ENCODE data around the gene LAMA3.

Gene LAMA3

DNA sequence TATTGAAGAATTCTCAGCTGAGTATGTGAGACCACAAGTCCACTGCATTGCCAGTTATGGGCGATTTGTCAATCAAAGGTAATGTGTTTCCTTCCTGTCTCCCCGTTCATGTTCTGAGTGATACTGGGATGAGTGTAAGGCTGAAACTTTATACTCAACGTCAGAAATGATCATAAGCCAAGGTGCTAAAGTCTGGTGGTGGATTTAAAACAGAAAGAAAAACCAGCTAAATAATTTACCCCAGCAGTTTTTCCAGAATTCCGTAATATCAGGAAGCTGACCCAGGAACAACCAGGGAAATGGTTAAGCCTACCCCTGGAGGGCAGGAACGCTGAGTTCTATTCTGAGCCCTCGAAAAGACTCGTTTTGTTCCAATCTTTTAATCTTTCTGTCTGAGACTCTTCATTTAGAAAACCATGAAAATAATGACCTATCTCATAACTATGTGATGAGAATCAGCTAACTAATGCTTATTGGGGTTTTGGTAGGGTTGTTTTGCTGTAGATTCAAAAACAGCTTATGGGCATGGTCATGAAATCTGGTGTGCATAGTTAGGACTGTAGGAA lies 149.6 kb downstream of the LAMA3 start:
- Histone ChIP-seq H4K91ac (ENCODE audit: low read length) (no peak overlapping the region), H2AFZ (ENCODE audit: low read depth, low read length) (no peak overlapping the region), H2BK5ac (ENCODE audit: low read depth, low read length, poor library complexity, severe bottlenecking) (no peak overlapping the region), H3K23ac (ENCODE audit: low read length in 2 of 2) (no peak overlapping the region), H3K27ac (ENCODE audit: low read length, poor library complexity, severe bottlenecking) (peak overlapping the region; percentile 87), H3K4me3 (ENCODE audit: insufficient read depth in 1 of 2, low read depth in 1 of 2, low read length in 2 of 2) (peak overlapping the region in 1 of 2 experiments; percentile 18), H3K18ac (ENCODE audit: low read depth in 1 of 2, low read length in 2 of 2) (no peak overlapping the region), H3K27me3 (ENCODE audit: control insufficient read depth in 1 of 2, insufficient read depth in 1 of 2, low read length in 2 of 2) (no peaks in the 10 kb centered on the region), H4K8ac (ENCODE audit: low read length) (no peak overlapping the region), H3K4me2 (ENCODE audit: low read length, poor library complexity, severe bottlenecking) (peak overlapping the region; percentile 10), H2AK5ac (ENCODE audit: low read length, severe bottlenecking) (no peak overlapping the region), H3K36me3 (ENCODE audit: control insufficient read depth in 1 of 2, insufficient read depth in 2 of 2, low read depth in 1 of 2, low read length in 2 of 2) (peaks cover 10 to 34% of the 10 kb centered on the region in 2 experiments), H3K9me3 (ENCODE audit: control insufficient read depth, low read length) (no peaks in the 10 kb centered on the region), H3K4me1 (ENCODE audit: control insufficient read depth, insufficient read depth, low read depth, low read length) (peaks cover 2% of the 10 kb centered on the region), H2BK15ac (ENCODE audit: low read depth, poor library complexity, severe bottlenecking) (no peak overlapping the region), H3K14ac (ENCODE audit: low read length in 2 of 2) (no peak overlapping the region), H3K4ac (ENCODE audit: low read depth in 1 of 2, low read length in 2 of 2) (no peak overlapping the region), H3K9ac (ENCODE audit: low read length) (peak overlapping the region; percentile 66), H2BK120ac (ENCODE audit: low read depth, low read length) (no peak overlapping the region), H3K79me1 (replicated peaks; ENCODE audit: low read length, poor library complexity, severe bottlenecking) (no peaks in the 10 kb centered on the region), H2BK12ac (ENCODE audit: low read length in 2 of 2) (no peak overlapping the region)
- 76% methylated on average over 4 of the region's 7 CpGs for WGBS
- peak; percentile 39 for DNase-seq

DNA sequence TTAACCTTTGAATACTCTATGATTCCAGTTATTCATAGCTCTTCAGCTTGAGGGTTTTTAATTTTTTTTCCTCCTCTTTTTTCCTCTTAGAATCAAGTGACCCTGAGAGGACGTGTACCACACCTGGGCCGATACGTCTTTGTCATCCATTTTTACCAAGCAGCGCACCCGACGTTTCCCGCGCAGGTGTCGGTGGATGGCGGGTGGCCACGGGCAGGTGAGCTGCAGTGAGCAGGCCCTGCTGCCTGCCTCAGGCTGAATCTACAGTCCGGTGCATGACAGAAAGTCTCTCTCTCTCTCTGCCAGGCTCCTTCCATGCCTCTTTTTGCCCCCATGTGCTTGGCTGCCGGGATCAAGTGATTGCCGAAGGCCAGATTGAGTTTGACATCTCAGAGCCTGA lies 153.1 kb downstream of the LAMA3 start:
- no peak overlapping the region for H3K4me3 ChIP-seq (ENCODE audit: insufficient read depth in 1 of 2, low read depth in 1 of 2, low read length in 2 of 2)
- no peaks in the 10 kb centered on the region for H3K27me3 ChIP-seq (ENCODE audit: control insufficient read depth in 1 of 2, insufficient read depth in 1 of 2, low read length in 2 of 2)
- no peak overlapping the region for H3K4ac ChIP-seq (ENCODE audit: low read depth in 1 of 2, low read length in 2 of 2)
- no peaks in the 10 kb centered on the region for H3K9me3 ChIP-seq (ENCODE audit: control insufficient read depth, low read length)
- no peak overlapping the region for H3K4me2 ChIP-seq (ENCODE audit: low read length, poor library complexity, severe bottlenecking)
- H3K14ac ChIP-seq (ENCODE audit: low read length in 2 of 2), result no peak overlapping the region
- H2AFZ ChIP-seq (ENCODE audit: low read depth, low read length), result no peak overlapping the region
- H2BK5ac ChIP-seq (ENCODE audit: low read depth, low read length, poor library complexity, severe bottlenecking), result no peak overlapping the region
- WGBS, result 98% methylated on average over 14 of the region's 14 CpGs
- H3K27ac ChIP-seq (ENCODE audit: low read length, poor library complexity, severe bottlenecking), result no peak overlapping the region
- no peak for DNase-seq
- H3K9ac ChIP-seq (ENCODE audit: low read length), result no peak overlapping the region
- no peak overlapping the region for H2BK12ac ChIP-seq (ENCODE audit: low read length in 2 of 2)
- no peak overlapping the region for H2BK120ac ChIP-seq (ENCODE audit: low read depth, low read length)
- H3K23ac ChIP-seq (ENCODE audit: low read length in 2 of 2), result no peak overlapping the region
- peaks cover 21 to 59% of the 10 kb centered on the region in 2 experiments for H3K36me3 ChIP-seq (ENCODE audit: control insufficient read depth in 1 of 2, insufficient read depth in 2 of 2, low read depth in 1 of 2, low read length in 2 of 2)
- H2BK15ac ChIP-seq (ENCODE audit: low read depth, poor library complexity, severe bottlenecking), result no peak overlapping the region
- H3K4me1 ChIP-seq (ENCODE audit: control insufficient read depth, insufficient read depth, low read depth, low read length), result peaks cover 8% of the 10 kb centered on the region
- no peak overlapping the region for H4K91ac ChIP-seq (ENCODE audit: low read length)
- H4K8ac ChIP-seq (ENCODE audit: low read length), result no peak overlapping the region
- no peak overlapping the region for H2AK5ac ChIP-seq (ENCODE audit: low read length, severe bottlenecking)
- H3K79me1 ChIP-seq (replicated peaks; ENCODE audit: low read length, poor library complexity, severe bottlenecking), result no peaks in the 10 kb centered on the region
- no peak overlapping the region for H3K18ac ChIP-seq (ENCODE audit: low read depth in 1 of 2, low read length in 2 of 2)

DNA sequence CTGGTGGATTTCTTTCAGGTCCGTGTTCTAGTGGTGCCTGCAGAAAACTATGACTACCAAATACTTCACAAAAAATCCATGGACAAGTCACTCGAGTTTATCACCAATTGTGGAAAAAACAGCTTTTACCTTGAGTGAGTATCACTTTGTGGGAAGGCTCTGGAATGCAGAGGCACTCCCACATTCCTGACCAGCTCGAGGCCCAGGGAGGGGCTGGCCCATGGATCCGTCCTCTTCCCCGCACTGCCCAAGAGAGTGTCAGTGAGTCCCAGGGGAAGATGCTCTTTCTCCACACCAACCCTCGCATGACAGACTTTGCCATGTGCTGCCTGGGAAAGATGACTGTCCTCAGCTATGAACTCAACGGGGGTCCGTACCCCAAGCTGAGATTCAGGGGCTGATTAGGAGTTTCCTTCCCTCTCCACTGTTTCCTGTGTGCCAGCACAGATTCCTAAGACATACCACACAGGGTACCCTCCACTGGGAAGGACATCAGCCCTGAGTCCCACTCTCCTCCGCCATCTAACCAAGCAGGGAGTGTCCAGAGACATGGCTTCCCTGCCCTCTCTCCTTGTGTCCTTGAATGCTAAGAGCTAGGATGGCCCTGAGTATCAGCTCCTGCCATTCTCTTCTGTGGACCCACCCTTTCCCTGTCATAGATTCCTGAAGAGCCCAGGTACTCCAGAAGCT lies 155.9 kb downstream of the LAMA3 start:
- no peak overlapping the region for H2BK15ac ChIP-seq (ENCODE audit: low read depth, poor library complexity, severe bottlenecking)
- 52% methylated on average over 8 of the region's 9 CpGs for WGBS
- H3K27me3 ChIP-seq (ENCODE audit: control insufficient read depth in 1 of 2, insufficient read depth in 1 of 2, low read length in 2 of 2), result no peaks in the 10 kb centered on the region
- no peak overlapping the region for H3K4me3 ChIP-seq (ENCODE audit: insufficient read depth in 1 of 2, low read depth in 1 of 2, low read length in 2 of 2)
- H2BK120ac ChIP-seq (ENCODE audit: low read depth, low read length), result no peak overlapping the region
- H3K36me3 ChIP-seq (ENCODE audit: control insufficient read depth in 1 of 2, insufficient read depth in 2 of 2, low read depth in 1 of 2, low read length in 2 of 2), result peaks cover 24 to 72% of the 10 kb centered on the region in 2 experiments
- no peak overlapping the region for H3K23ac ChIP-seq (ENCODE audit: low read length in 2 of 2)
- no peak overlapping the region for H4K8ac ChIP-seq (ENCODE audit: low read length)
- no peaks in the 10 kb centered on the region for H3K79me1 ChIP-seq (replicated peaks; ENCODE audit: low read length, poor library complexity, severe bottlenecking)
- peaks cover 7% of the 10 kb centered on the region for H3K4me1 ChIP-seq (ENCODE audit: control insufficient read depth, insufficient read depth, low read depth, low read length)
- no peak overlapping the region for H2BK12ac ChIP-seq (ENCODE audit: low read length in 2 of 2)
- no peak overlapping the region for H3K18ac ChIP-seq (ENCODE audit: low read depth in 1 of 2, low read length in 2 of 2)
- no peak overlapping the region for H3K9ac ChIP-seq (ENCODE audit: low read length)
- H3K9me3 ChIP-seq (ENCODE audit: control insufficient read depth, low read length), result no peaks in the 10 kb centered on the region
- H2BK5ac ChIP-seq (ENCODE audit: low read depth, low read length, poor library complexity, severe bottlenecking), result no peak overlapping the region
- H2AFZ ChIP-seq (ENCODE audit: low read depth, low read length), result no peak overlapping the region
- no peak for DNase-seq
- no peak overlapping the region for H3K27ac ChIP-seq (ENCODE audit: low read length, poor library complexity, severe bottlenecking)
- no peak overlapping the region for H4K91ac ChIP-seq (ENCODE audit: low read length)
- H2AK5ac ChIP-seq (ENCODE audit: low read length, severe bottlenecking), result peak overlapping the region; percentile 45
- H3K4ac ChIP-seq (ENCODE audit: low read depth in 1 of 2, low read length in 2 of 2), result no peak overlapping the region
- H3K4me2 ChIP-seq (ENCODE audit: low read length, poor library complexity, severe bottlenecking), result no peak overlapping the region
- no peak overlapping the region for H3K14ac ChIP-seq (ENCODE audit: low read length in 2 of 2)

DNA sequence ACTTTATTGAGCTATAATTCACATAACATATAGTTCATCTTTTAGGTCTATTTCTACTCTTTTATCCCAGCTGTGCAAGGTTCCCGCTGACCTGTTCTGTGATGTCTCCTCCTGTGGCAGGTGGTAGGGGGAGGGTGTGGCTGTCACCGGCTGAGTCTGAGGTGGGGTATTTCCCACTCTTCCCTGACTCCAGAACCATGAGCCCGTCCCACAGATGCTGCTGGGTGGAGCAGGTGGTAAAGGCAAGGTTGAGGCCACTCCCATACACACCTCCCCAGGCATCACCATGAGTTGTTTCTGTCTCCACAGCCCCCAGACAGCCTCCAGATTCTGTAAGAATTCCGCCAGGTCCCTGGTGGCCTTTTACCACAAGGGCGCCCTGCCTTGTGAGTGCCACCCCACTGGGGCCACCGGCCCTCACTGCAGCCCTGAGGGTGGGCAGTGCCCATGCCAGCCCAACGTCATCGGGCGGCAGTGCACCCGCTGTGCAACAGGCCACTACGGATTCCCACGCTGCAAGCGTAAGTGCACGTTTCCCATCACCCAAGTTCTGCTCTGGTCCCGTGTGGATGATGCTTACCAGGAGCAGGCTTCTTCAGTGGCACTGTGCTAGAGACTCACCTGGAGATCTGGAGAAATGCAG lies 156.9 kb downstream of the LAMA3 start:
- H2BK120ac ChIP-seq (ENCODE audit: low read depth, low read length), result no peak overlapping the region
- H3K18ac ChIP-seq (ENCODE audit: low read depth in 1 of 2, low read length in 2 of 2), result no peak overlapping the region
- no peak overlapping the region for H3K4me2 ChIP-seq (ENCODE audit: low read length, poor library complexity, severe bottlenecking)
- no peak overlapping the region for H2BK15ac ChIP-seq (ENCODE audit: low read depth, poor library complexity, severe bottlenecking)
- H3K4ac ChIP-seq (ENCODE audit: low read depth in 1 of 2, low read length in 2 of 2), result no peak overlapping the region
- no peak overlapping the region for H2BK5ac ChIP-seq (ENCODE audit: low read depth, low read length, poor library complexity, severe bottlenecking)
- H3K27me3 ChIP-seq (ENCODE audit: control insufficient read depth in 1 of 2, insufficient read depth in 1 of 2, low read length in 2 of 2), result no peaks in the 10 kb centered on the region
- peaks cover 24 to 78% of the 10 kb centered on the region in 2 experiments for H3K36me3 ChIP-seq (ENCODE audit: control insufficient read depth in 1 of 2, insufficient read depth in 2 of 2, low read depth in 1 of 2, low read length in 2 of 2)
- H3K14ac ChIP-seq (ENCODE audit: low read length in 2 of 2), result no peak overlapping the region
- H3K79me1 ChIP-seq (replicated peaks; ENCODE audit: low read length, poor library complexity, severe bottlenecking), result no peaks in the 10 kb centered on the region
- peaks cover 7% of the 10 kb centered on the region for H3K4me1 ChIP-seq (ENCODE audit: control insufficient read depth, insufficient read depth, low read depth, low read length)
- no peak overlapping the region for H2AFZ ChIP-seq (ENCODE audit: low read depth, low read length)
- H2AK5ac ChIP-seq (ENCODE audit: low read length, severe bottlenecking), result no peak overlapping the region
- H3K23ac ChIP-seq (ENCODE audit: low read length in 2 of 2), result no peak overlapping the region
- no peaks in the 10 kb centered on the region for H3K9me3 ChIP-seq (ENCODE audit: control insufficient read depth, low read length)
- no peak overlapping the region for H3K9ac ChIP-seq (ENCODE audit: low read length)
- H2BK12ac ChIP-seq (ENCODE audit: low read length in 2 of 2), result no peak overlapping the region
- no peak for DNase-seq
- 94% methylated on average over 14 of the region's 15 CpGs for WGBS
- no peak overlapping the region for H3K27ac ChIP-seq (ENCODE audit: low read length, poor library complexity, severe bottlenecking)
- H3K4me3 ChIP-seq (ENCODE audit: insufficient read depth in 1 of 2, low read depth in 1 of 2, low read length in 2 of 2), result no peak overlapping the region
- H4K91ac ChIP-seq (ENCODE audit: low read length), result no peak overlapping the region
- H4K8ac ChIP-seq (ENCODE audit: low read length), result no peak overlapping the region
